Activated CD4-positive, alpha-beta T cell treated with anti-CD3 and anti-CD28 coated beads, Interleukin-2, amount 50 U/mL, for 48 hours (primary cell): ENCODE data around the gene CSNK1G1.

ENCODE experiments used
- DNase-seq, 2 experiments: peaks; one replicate each; pipeline ENCODE4 v3.0.0-alpha.2; 2020

Gene CSNK1G1

DNA sequence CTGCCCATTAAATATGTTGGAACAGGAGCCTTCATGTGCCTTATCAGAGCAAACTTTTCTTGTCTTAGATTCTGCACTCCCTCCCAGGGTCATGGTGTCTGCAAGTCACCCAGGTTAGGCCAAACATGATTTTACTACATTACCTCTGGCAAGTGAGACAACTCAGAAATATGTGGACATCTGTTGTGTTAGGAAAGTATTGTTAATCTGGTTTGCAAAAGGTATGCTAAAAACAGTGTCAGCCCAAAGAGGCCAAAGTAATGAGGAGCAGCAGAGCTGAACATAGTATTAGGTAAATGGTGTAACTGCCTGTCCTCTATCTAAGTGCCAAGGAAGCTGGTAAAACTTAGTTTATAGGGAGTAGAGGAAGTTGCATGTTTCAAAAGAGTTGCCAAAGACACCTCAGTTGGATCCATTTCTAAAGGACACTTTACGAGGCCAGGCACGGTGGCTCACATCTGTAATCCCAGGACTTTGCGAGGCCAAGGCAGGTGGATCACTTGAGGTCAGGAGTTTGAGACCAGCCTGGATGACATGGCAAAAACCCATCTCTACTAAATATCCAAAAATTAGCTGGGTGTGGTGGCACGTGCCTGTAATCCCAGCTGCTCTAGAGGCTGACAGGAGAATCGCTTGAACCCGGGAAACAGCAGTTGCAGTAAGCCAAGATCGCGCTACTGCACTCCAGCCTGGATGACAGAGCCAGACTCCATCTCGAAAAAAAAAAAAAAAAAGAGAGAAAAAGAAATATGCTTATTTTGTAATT is 170.6 kb downstream of the CSNK1G1 start:
- no peak for DNase-seq

DNA sequence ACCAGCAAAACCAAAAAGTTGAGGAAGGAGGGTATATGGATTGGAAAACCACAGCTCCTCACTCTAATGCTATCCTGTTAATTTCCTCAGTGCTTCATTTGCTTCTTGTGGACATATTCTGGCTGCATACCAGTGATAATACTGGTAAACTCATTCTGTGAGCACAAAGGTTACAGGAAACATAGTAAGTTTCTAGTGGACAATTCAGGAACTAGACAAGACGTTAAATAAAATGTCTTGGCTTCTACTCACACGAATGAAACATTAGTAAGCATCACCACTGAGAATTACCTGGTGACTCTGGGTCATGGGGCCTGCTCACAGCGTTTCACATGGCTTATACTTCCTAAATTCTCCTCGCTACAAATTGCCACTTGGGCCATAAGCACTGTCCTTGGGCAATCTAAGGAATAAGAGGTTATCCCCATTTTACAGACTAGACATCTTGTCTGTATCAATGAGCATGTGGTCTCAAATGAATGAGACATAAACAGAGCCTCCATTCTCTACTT is 173.1 kb downstream of the CSNK1G1 start:
- DNase-seq: no peak

DNA sequence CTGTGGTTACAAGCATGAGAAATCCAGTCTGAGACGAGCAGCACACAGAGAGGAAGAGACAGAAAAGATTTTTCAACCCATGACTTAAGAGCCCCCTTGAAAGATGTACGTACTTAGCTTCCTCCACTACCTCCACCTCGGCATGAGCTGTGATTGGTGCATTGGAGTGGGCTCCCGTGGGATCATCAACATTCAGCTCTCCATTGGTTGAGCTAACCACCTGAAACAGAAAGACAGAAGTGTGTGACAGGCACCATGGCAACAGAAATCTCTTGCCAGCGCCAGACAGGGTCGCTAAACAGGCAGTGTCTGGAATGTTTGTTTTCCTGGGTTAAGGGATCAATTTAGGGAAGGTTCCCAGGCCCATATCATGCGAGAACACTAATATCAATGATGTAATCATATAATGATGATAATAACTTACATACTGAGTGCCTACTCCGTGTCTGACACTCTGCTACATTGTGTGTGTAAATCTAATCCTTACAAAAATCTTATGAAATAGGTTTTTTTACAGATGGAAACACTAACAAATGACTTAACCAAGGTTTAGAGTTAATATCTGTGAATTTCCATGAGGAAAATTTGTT is 175.6 kb downstream of the CSNK1G1 start:
- DNase-seq: no peak

- DNase-seq: no peak
Observed at GRCh38 chr15:64166102-64166890, 189.7 kb downstream of the CSNK1G1 start.

- DNase-seq: no peak
Observed at GRCh38 chr15:64164436-64164835, 191.5 kb downstream of the CSNK1G1 start.

- DNase-seq: peak in 1 of 2 experiments; percentile 24
Observed at GRCh38 chr15:64163659-64164362, 192.2 kb downstream of the CSNK1G1 start.

GRCh38 chr15:64162869-64163658 is 192.9 kb downstream of the CSNK1G1 start, which contains the start of gene PPIB:
Gene PPIB, minus strand, starts transcription at chr15:64163022. Its CDS starts 36 bp downstream, at chr15:64162986.
- peak; percentile 96 to 97 for DNase-seq

DNA sequence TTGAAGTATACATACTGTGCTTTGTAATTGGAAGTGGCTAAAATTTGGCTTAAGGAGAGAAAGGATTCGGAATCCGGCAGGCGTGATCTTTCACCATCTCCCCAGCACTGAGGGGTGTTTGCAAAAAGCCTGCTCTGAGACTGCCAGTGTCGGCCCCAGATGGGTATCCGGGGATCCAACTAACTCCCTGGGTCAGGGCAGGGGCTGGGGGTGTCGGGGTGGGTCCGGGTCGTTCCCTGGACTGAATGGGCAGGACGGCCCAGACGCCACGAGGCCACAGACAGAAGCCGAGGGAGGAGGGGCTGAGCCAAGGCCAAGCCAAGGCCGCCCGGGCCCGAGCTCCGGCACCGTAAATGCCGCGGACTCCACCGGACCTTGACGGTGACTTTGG is 193.5 kb downstream of the CSNK1G1 start:
- DNase-seq: no peak

DNA sequence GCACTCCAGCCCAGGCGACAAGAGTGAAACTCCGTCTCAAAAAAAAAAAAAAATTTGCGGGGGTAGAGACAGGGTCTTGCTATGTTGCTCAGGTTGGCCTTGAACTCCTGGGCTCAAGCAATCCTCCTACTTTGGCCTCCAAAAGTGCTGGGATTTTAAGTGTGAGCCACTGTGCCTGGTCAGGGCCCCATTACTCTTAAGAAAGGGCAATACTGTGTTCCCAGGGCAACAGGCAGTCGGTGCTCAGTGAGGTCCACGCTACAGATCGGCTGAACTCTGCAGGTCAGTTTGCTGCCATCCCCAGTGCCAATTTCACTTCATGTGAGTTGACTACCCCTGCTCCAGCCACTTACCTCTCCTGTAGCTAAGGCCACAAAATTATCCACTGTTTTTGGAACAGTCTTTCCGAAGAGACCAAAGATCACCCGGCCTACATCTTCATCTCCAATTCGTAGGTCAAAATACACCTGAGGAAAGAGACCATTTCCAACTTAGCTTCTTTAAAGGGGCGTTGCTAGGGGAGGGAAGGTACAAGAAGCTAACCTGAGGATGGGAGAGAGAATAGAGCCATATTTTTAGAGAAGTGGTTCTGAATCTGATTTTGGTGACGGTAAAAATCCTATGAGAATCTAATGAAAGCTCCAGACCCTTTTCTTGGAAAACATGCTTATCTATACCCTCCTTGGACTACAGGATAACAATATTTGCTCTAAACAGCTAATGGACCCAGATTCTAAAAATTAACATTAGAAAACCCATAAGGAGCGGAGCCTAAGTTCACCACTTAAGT is 194.1 kb downstream of the CSNK1G1 start:
- DNase-seq: no peak

- DNase-seq: no peak
Observed at GRCh38 chr15:64158363-64159134, 197.4 kb downstream of the CSNK1G1 start.

DNA sequence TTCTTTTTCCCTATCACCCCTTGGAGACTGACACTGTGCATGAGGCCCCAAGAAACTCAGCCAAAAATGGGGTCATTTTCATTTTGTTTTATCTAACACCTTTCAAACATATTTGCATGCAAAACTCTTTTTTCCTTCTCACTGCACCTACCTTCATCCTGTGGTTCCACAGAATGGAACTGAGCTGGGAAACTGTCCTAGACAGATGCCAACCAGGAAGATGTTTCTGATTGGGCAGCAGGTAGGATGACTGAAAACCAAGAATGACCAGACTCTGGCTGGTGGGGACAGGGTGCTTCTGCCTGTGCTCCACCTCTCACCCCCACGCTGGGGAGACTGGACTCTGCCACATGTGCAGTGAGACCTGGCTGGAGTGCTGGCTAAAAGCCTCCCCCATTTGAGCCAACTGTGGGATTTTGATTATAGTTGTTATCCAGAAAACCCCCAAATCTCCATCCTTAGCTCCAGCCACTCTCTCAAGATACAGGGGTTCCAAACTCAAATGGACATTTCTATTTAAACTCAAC is 198.3 kb downstream of the CSNK1G1 start:
- no peak for DNase-seq

- no peak for DNase-seq
Observed at GRCh38 chr15:64156652-64157331, 199.2 kb downstream of the CSNK1G1 start.

DNA sequence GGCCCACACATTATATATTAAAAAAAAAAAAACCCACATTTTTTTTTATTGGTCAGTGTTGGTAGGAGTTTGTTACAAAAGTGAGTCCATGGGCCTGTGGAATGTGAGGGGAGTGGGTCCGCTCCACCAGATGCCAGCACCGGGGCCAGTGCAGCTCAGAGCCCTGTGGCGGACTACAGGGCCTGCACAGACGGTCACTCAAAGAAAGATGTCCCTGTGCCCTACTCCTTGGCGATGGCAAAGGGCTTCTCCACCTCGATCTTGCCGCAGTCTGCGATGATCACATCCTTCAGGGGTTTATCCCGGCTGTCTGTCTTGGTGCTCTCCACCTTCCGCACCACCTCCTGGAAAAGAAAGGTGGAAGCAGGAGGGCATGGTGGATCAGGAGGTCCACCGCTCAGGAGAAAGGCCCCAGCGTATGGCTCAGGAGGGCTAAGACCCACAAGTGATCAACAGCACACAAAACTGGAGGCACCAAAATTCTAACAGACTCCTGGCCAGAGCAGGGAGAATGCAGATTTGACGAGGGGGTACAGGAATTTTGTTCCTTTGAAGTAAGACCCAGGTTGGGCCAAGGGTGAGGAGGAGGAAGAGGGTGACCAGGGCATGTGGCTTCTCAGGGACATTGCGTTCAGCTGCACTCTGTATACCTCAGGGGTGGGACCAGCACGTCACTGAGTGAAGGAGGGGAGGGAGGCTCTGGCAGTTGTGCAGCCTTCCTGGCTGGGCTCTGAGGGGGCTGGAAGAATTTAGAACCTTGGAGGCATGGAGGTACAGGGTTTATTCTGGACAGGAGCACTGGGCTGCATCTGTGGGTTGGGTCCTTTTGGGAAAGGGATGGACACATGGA is 199.9 kb downstream of the CSNK1G1 start:
- no peak for DNase-seq

- DNase-seq: peak; percentile 95 to 96
Observed at GRCh38 chr15:64153480-64154367, 202.2 kb downstream of the CSNK1G1 start.

GRCh38 chr15:64152507-64153387 is 203.2 kb downstream of the CSNK1G1 start:
- DNase-seq: peak in 1 of 2 experiments; percentile 19
